Measurements from ENCODE around the gene TMEM43.
"Not testable (repeated sequence)": the region's sequence is repeated elsewhere in the genome, so short reads cannot be mapped to it uniquely, and the experiment has no call there.

Gene TMEM43

GRCh38 chr3:14124615-14125192 is at the start of gene TMEM43, which contains the start of gene CHCHD4:
Gene TMEM43, plus strand, starts transcription at chr3:14125052. Its CDS starts 142 bp downstream, at chr3:14125194.
Gene CHCHD4, minus strand, starts transcription at chr3:14124870. Its CDS starts 194 bp downstream, at chr3:14124676.
- DNase-seq = peak; percentile 94

- not testable (repeated sequence) for DNase-seq
Measured at GRCh38 chr3:14075233-14075632, 49.6 kb upstream of the TMEM43 start.

GRCh38 chr3:14077310-14077709 is 47.5 kb upstream of the TMEM43 start:
- DNase-seq = no peak

- no peak for DNase-seq
Measured at GRCh38 chr3:14082108-14082657, 42.7 kb upstream of the TMEM43 start.

- DNase-seq = not testable (repeated sequence)
Measured at GRCh38 chr3:14087461-14087860, 37.4 kb upstream of the TMEM43 start.

GRCh38 chr3:14091959-14092358 is 32.9 kb upstream of the TMEM43 start:
- DNase-seq = not testable (repeated sequence)

- DNase-seq = no peak
Measured at GRCh38 chr3:14092464-14092863, 32.4 kb upstream of the TMEM43 start.

- no peak for DNase-seq
Measured at GRCh38 chr3:14093831-14094230, 31.0 kb upstream of the TMEM43 start.

GRCh38 chr3:14096742-14097141 is 28.1 kb upstream of the TMEM43 start:
- DNase-seq = no peak

- DNase-seq = no peak
Measured at GRCh38 chr3:14097616-14098391, 27.0 kb upstream of the TMEM43 start.

GRCh38 chr3:14109821-14110220 is 15.0 kb upstream of the TMEM43 start:
- not testable (repeated sequence) for DNase-seq

GRCh38 chr3:14110699-14111098 is 14.2 kb upstream of the TMEM43 start:
- no peak for DNase-seq

- DNase-seq = no peak
Measured at GRCh38 chr3:14113965-14114635, 10.8 kb upstream of the TMEM43 start.

- DNase-seq = no peak
Measured at GRCh38 chr3:14117468-14118399, 7.1 kb upstream of the TMEM43 start.

- DNase-seq = no peak
Measured at GRCh38 chr3:14118400-14119381, 6.2 kb upstream of the TMEM43 start.

- no peak for DNase-seq
Measured at GRCh38 chr3:14119651-14120050, 5.2 kb upstream of the TMEM43 start.

- DNase-seq = no peak
Measured at GRCh38 chr3:14120111-14120920, 4.5 kb upstream of the TMEM43 start.

GRCh38 chr3:14120921-14121448 is 3.9 kb upstream of the TMEM43 start:
- not testable (repeated sequence) for DNase-seq

GRCh38 chr3:14121859-14122258 is 3.0 kb upstream of the TMEM43 start:
- DNase-seq = no peak

- no peak for DNase-seq
Measured at GRCh38 chr3:14122301-14122700, 2.6 kb upstream of the TMEM43 start.

Measured in DMS 273 treated with DMSO at 0.1 percent for 48 hours (cell line).